ENCODE results near the gene MYH13. TPM values are rescaled to one million over a fixed set of nuclear protein-coding genes. Genes with fewer than 3 reads are reported as not detected.

The MYH13 gene
- total RNA-seq, result under 1 TPM in 1 of 8 experiments, not detected in 7; 0.09 TPM

- 0 to 100% (median 71%) methylated on average over 1 to 5 of the region's 5 CpGs; no CpG with 5 or more reads in 1 of the 10 experiments for WGBS, 10 experiments
- ATAC-seq (replicated peaks in 6 of 8), result no peak
- H3K4me3 ChIP-seq, result no peak within 1 kb of the TSS
- H3K27ac ChIP-seq, result no peak within 1 kb of the TSS
- no peaks in the 10 kb centered on the region for H3K4me1 ChIP-seq (replicated peaks in 1 of 2)
- in situ Hi-C loops (cut with MboI; ENCODE audit: low pct_unique_long_range_greater_than_20kb in 2 of 9, low sequenced_read_pairs in 9 of 9, unreplicated experiment in 9 of 9), result no loop called here
These were observed at the start of gene MYH13 for GRCh38 chr17:10372906-10373305. TSS of gene MYH13 (minus strand) at chr17:10373006. CDS start at chr17:10364530, 8,476 bp downstream.

- Histone ChIP-seq H3K4me1 (replicated peaks in 1 of 2) (no peaks in the 10 kb centered on the region), H3K27ac (no peak within 1 kb of the TSS), H3K4me3 (no peak within 1 kb of the TSS)
- WGBS, 10 experiments, result 10 to 100% (median 80%) methylated on average over 1 to 6 of the region's 7 CpGs; no CpG with 5 or more reads in 2 of the 10 experiments
- no peak for ATAC-seq (replicated peaks in 6 of 8)
- in situ Hi-C loops (cut with MboI; ENCODE audit: low pct_unique_long_range_greater_than_20kb in 2 of 9, low sequenced_read_pairs in 9 of 9, unreplicated experiment in 9 of 9), result loop anchor here in 1 of 9 experiments (25.0 kb wide), 1 partner anchor 90 kb away; the partner anchor contains the start of gene MYH1
These were observed 49.2 kb upstream of the MYH13 start, which contains the start of gene MYH8 for GRCh38 chr17:10421900-10422542. TSS of gene MYH8 (minus strand) at chr17:10421950. CDS start at chr17:10420227, 1,723 bp downstream.

- 26 to 100% (median 61%) methylated on average over 1 to 2 of the region's 2 CpGs; no CpG with 5 or more reads in 2 of the 10 experiments for WGBS, 10 experiments
These were observed 48.4 kb upstream of the MYH13 start for GRCh38 chr17:10421211-10421610.

GRCh38 chr17:10420811-10421210 lies 48.0 kb upstream of the MYH13 start:
- in situ Hi-C loops (cut with MboI; ENCODE audit: low pct_unique_long_range_greater_than_20kb in 2 of 9, low sequenced_read_pairs in 9 of 9, unreplicated experiment in 9 of 9), result loop anchor here in 1 of 9 experiments (25.0 kb wide), 1 partner anchor 91 kb away; the partner anchor contains the start of gene MYH1
- Histone ChIP-seq H3K27ac (no peak overlapping the region), H3K4me3 (no peak overlapping the region), H3K4me1 (replicated peaks in 1 of 2) (no peaks in the 10 kb centered on the region)
- ATAC-seq (replicated peaks in 6 of 8), result no peak
- 33 to 100% (median 79%) methylated on average over 1 to 2 of the region's 2 CpGs; no CpG with 5 or more reads in 2 of the 10 experiments for WGBS, 10 experiments

More at GRCh38 chr17:10421211-10421610, 48.4 kb upstream of the MYH13 start:
- no peaks in the 10 kb centered on the region for H3K4me1 ChIP-seq (replicated peaks in 1 of 2)
- in situ Hi-C loops (cut with MboI; ENCODE audit: low pct_unique_long_range_greater_than_20kb in 2 of 9, low sequenced_read_pairs in 9 of 9, unreplicated experiment in 9 of 9), result loop anchor here in 1 of 9 experiments (25.0 kb wide), 1 partner anchor 91 kb away; the partner anchor contains the start of gene MYH1
- no peak for ATAC-seq (replicated peaks in 6 of 8)
- H3K4me3 ChIP-seq, result no peak overlapping the region
- H3K27ac ChIP-seq, result no peak overlapping the region

GRCh38 chr17:10417431-10417830 lies 44.6 kb upstream of the MYH13 start:
- Histone ChIP-seq H3K27ac (no peak overlapping the region), H3K4me3 (no peak overlapping the region), H3K4me1 (replicated peaks in 1 of 2) (no peaks in the 10 kb centered on the region)
- ATAC-seq (replicated peaks in 6 of 8), result no peak
- in situ Hi-C loops (cut with MboI; ENCODE audit: low pct_unique_long_range_greater_than_20kb in 2 of 9, low sequenced_read_pairs in 9 of 9, unreplicated experiment in 9 of 9), result loop anchor here in 1 of 9 experiments (25.0 kb wide), 1 partner anchor 95 kb away; the partner anchor contains the start of gene MYH1
- WGBS, 10 experiments, result 3 to 100% (median 73%) methylated on average over 1 to 3 of the region's 3 CpGs; no CpG with 5 or more reads in 1 of the 10 experiments

GRCh38 chr17:10415161-10415560 lies 42.4 kb upstream of the MYH13 start:
- ATAC-seq (replicated peaks in 6 of 8), result no peak
- in situ Hi-C loops (cut with MboI; ENCODE audit: low pct_unique_long_range_greater_than_20kb in 2 of 9, low sequenced_read_pairs in 9 of 9, unreplicated experiment in 9 of 9), result loop anchor here in 1 of 9 experiments (25.0 kb wide), 1 partner anchor 97 kb away; the partner anchor contains the start of gene MYH1
- Histone ChIP-seq H3K27ac (no peak overlapping the region), H3K4me1 (replicated peaks in 1 of 2) (no peaks in the 10 kb centered on the region), H3K4me3 (no peak overlapping the region)
- 20 to 100% (median 84%) methylated on average over 1 to 2 of the region's 4 CpGs; no CpG with 5 or more reads in 2 of the 10 experiments for WGBS, 10 experiments

GRCh38 chr17:10403589-10403988 lies 30.8 kb upstream of the MYH13 start:
- Histone ChIP-seq H3K4me1 (replicated peaks in 1 of 2) (no peaks in the 10 kb centered on the region), H3K27ac (no peak overlapping the region), H3K4me3 (no peak overlapping the region)
- no peak for ATAC-seq (replicated peaks in 6 of 8)
- in situ Hi-C loops (cut with MboI; ENCODE audit: low pct_unique_long_range_greater_than_20kb in 2 of 9, low sequenced_read_pairs in 9 of 9, unreplicated experiment in 9 of 9), result loop anchor here in 1 of 9 experiments (25.0 kb wide), 1 partner anchor 109 kb away; the partner anchor contains the start of gene MYH1

GRCh38 chr17:10398352-10398751 lies 25.5 kb upstream of the MYH13 start:
- H3K27ac ChIP-seq, result no peak overlapping the region
- no peak for ATAC-seq (replicated peaks in 6 of 8)
- in situ Hi-C loops (cut with MboI; ENCODE audit: low pct_unique_long_range_greater_than_20kb in 2 of 9, low sequenced_read_pairs in 9 of 9, unreplicated experiment in 9 of 9), result no loop called here
- H3K4me1 ChIP-seq (replicated peaks in 1 of 2), result no peaks in the 10 kb centered on the region
- 54 to 100% (median 90%) methylated on average over 1 to 6 of the region's 9 CpGs; no CpG with 5 or more reads in 3 of the 10 experiments for WGBS, 10 experiments
- H3K4me3 ChIP-seq, result no peak overlapping the region

GRCh38 chr17:10396524-10397163 lies 23.8 kb upstream of the MYH13 start:
- 44 to 97% (median 87%) methylated on average over 1 to 13 of the region's 14 CpGs; no CpG with 5 or more reads in 2 of the 10 experiments for WGBS, 10 experiments
- no peaks in the 10 kb centered on the region for H3K4me1 ChIP-seq (replicated peaks in 1 of 2)
- no peak overlapping the region for H3K4me3 ChIP-seq
- no peak overlapping the region for H3K27ac ChIP-seq
- in situ Hi-C loops (cut with MboI; ENCODE audit: low pct_unique_long_range_greater_than_20kb in 2 of 9, low sequenced_read_pairs in 9 of 9, unreplicated experiment in 9 of 9), result no loop called here
- no peak for ATAC-seq (replicated peaks in 6 of 8)

GRCh38 chr17:10394201-10394887 lies 21.5 kb upstream of the MYH13 start:
- H3K27ac ChIP-seq, result no peak overlapping the region
- H3K4me3 ChIP-seq, result no peak overlapping the region
- no peaks in the 10 kb centered on the region for H3K4me1 ChIP-seq (replicated peaks in 1 of 2)
- ATAC-seq (replicated peaks in 6 of 8), result no peak
- in situ Hi-C loops (cut with MboI; ENCODE audit: low pct_unique_long_range_greater_than_20kb in 2 of 9, low sequenced_read_pairs in 9 of 9, unreplicated experiment in 9 of 9), result no loop called here
- WGBS, 10 experiments, result 5 to 90% (median 69%) methylated on average over 2 to 5 of the region's 6 CpGs; no CpG with 5 or more reads in 3 of the 10 experiments

- Histone ChIP-seq H3K4me3 (no peak overlapping the region), H3K4me1 (replicated peaks in 1 of 2) (no peaks in the 10 kb centered on the region), H3K27ac (no peak overlapping the region)
- in situ Hi-C loops (cut with MboI; ENCODE audit: low pct_unique_long_range_greater_than_20kb in 2 of 9, low sequenced_read_pairs in 9 of 9, unreplicated experiment in 9 of 9), result no loop called here
- no peak for ATAC-seq (replicated peaks in 6 of 8)
- 0 to 90% (median 60%) methylated on average over 1 to 8 of the region's 9 CpGs for WGBS, 10 experiments
These were observed 20.1 kb upstream of the MYH13 start for GRCh38 chr17:10392880-10393279.

GRCh38 chr17:10385871-10386270 lies 13.1 kb upstream of the MYH13 start:
- 13 to 92% (median 65%) methylated on average over 1 to 6 of the region's 6 CpGs for WGBS, 10 experiments
- no peak overlapping the region for H3K27ac ChIP-seq
- ATAC-seq (replicated peaks in 6 of 8), result no peak
- H3K4me1 ChIP-seq (replicated peaks in 1 of 2), result no peaks in the 10 kb centered on the region
- in situ Hi-C loops (cut with MboI; ENCODE audit: low pct_unique_long_range_greater_than_20kb in 2 of 9, low sequenced_read_pairs in 9 of 9, unreplicated experiment in 9 of 9), result no loop called here
- H3K4me3 ChIP-seq, result no peak overlapping the region

- peak in 3 of 8 experiments; percentile 29 to 69 (median 57) for ATAC-seq (replicated peaks in 6 of 8)
- Histone ChIP-seq H3K27ac (no peak overlapping the region), H3K4me3 (no peak overlapping the region), H3K4me1 (replicated peaks in 1 of 2) (no peaks in the 10 kb centered on the region)
- WGBS, 10 experiments, result 0 to 87% (median 19%) methylated on average over 1 to 8 of the region's 8 CpGs; no CpG with 5 or more reads in 1 of the 10 experiments
- in situ Hi-C loops (cut with MboI; ENCODE audit: low pct_unique_long_range_greater_than_20kb in 2 of 9, low sequenced_read_pairs in 9 of 9, unreplicated experiment in 9 of 9), result no loop called here
These were observed 11.4 kb upstream of the MYH13 start for GRCh38 chr17:10384175-10384574.
